ENCODE results near the gene CREB5. TPM values are rescaled to one million over a fixed set of nuclear protein-coding genes. Genes with fewer than 3 reads are reported as not detected.

The CREB5 gene
- total and polyA plus RNA-seq, 2 of the 8 experiments (the other 6 are each of a cell fraction or from before 2014, with no cell fraction given) = 2.4 to 2.7 TPM

DNA sequence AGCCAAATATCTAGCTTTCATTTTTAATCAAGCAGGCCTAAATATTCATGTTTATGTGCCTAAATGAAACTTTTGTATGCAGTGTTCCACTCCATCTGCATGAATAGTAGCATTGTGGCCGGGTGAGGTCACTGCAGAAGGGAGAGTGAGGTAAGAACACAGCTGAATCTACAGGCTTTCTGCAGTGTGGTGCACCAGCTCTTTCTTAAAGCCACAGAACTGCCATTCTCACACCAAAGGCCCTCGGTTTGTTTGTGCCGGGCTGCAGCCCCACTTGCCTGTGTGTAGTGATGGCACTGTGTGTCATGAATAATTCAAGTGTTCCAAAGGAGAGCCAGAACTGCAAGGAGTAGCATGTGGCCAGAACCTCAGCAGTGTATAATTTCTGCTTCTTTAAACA, 341.7 kb downstream of the CREB5 start:
- H2AK5ac ChIP-seq (ENCODE audit: low read depth, low read length) = no peak overlapping the region
- no peak overlapping the region for H2BK20ac ChIP-seq (ENCODE audit: low read length)
- no peaks in the 10 kb centered on the region for H3K27me3 ChIP-seq (replicated peaks in 1 of 4; ENCODE audit: control insufficient read depth in 3 of 4, extremely low read depth in 1 of 4, insufficient read depth in 3 of 4, low read length in 3 of 4)
- no peaks in the 10 kb centered on the region for H3K36me3 ChIP-seq (ENCODE audit: control insufficient read depth in 2 of 4, insufficient read depth in 4 of 4, low read length in 3 of 4)
- H3K79me2 ChIP-seq (ENCODE audit: control insufficient read depth in 1 of 2, insufficient read depth in 2 of 2, low read length in 2 of 2) = no peaks in the 10 kb centered on the region
- H3K23me2 ChIP-seq (ENCODE audit: low read depth, low read length) = no peaks in the 10 kb centered on the region
- DNase-seq (ENCODE audit: low read depth in 1 of 2, low spot score in 2 of 2) = no peak
- no peak overlapping the region for H4K8ac ChIP-seq (ENCODE audit: extremely low read depth, insufficient read depth, low read length)
- H3K4me3 ChIP-seq (ENCODE audit: extremely low read depth in 1 of 4, insufficient read depth in 2 of 4, low read depth in 3 of 4, low read length in 4 of 4) = no peak overlapping the region
- H2BK15ac ChIP-seq (ENCODE audit: low read length) = no peak overlapping the region
- H3K18ac ChIP-seq (ENCODE audit: extremely low read depth, low read length) = no peak overlapping the region
- H3K14ac ChIP-seq (ENCODE audit: insufficient read length) = no peak overlapping the region
- no peaks in the 10 kb centered on the region for H3K79me1 ChIP-seq (ENCODE audit: low read depth, low read length)
- H4K5ac ChIP-seq (ENCODE audit: insufficient read length, low read depth, low read length) = no peak overlapping the region
- H3K9ac ChIP-seq (replicated peaks in 1 of 4; ENCODE audit: extremely low read depth in 1 of 4, low read depth in 3 of 4, low read length in 3 of 4) = no peak overlapping the region
- no peaks in the 10 kb centered on the region for H4K20me1 ChIP-seq (replicated peaks in 1 of 2; ENCODE audit: control insufficient read depth in 1 of 2, insufficient read depth in 2 of 2, low read length in 2 of 2)
- no peak for FAIRE-seq
- 93% methylated on average over 3 of the region's 3 CpGs; no CpG with 5 or more reads in 1 of the 2 experiments for WGBS, 2 experiments (ENCODE audit: extremely low coverage in 1 of 2, insufficient coverage in 1 of 2, insufficient read length in 1 of 2, insufficient replicate concordance in 2 of 2, low coverage in 1 of 2, low lambda C conversion rate in 2 of 2, missing lambda C conversion rate in 1 of 2)
- no peak overlapping the region for H4K91ac ChIP-seq (replicated peaks; ENCODE audit: insufficient read length, low read length)
- no peak overlapping the region for H3K27ac ChIP-seq (ENCODE audit: low read depth, low read length)
- no peak overlapping the region for H3K23ac ChIP-seq (ENCODE audit: insufficient read length)
- CTCF ChIA-PET (ENCODE audit: partially characterized antibody) = interaction anchor here (0.5 to 1.3 kb wide), 4 partner anchors 8 to 1517 kb away, joined by 3 to 4 read pairs (median 3); no protein-coding TSS in a partner anchor
- POLR2A ChIA-PET (ENCODE audit: partially characterized antibody) = no interaction called here
- no peak overlapping the region for H3K4ac ChIP-seq (replicated peaks; ENCODE audit: insufficient read length, low read depth, low read length)
- no peaks in the 10 kb centered on the region for H3K9me3 ChIP-seq (ENCODE audit: insufficient read depth in 2 of 2, low read depth in 1 of 2, low read length in 1 of 2)
- no peaks in the 10 kb centered on the region for H3K4me1 ChIP-seq (replicated peaks in 1 of 4; ENCODE audit: control insufficient read depth in 3 of 4, insufficient read depth in 4 of 4, low read length in 3 of 4)
- TF ChIP-seq GABPA (IDR thresholded peaks at IDR 0.05; ENCODE audit: borderline replicate concordance, insufficient read depth, low read length) (no peak), CREB1 (IDR thresholded peaks at IDR 0.05) (0 out of 2 replicates have a peak, but pooled peaks have one; percentile 37), USF2 (IDR thresholded peaks at IDR 0.05; ENCODE audit: low read length) (no peak), KDM5A (IDR thresholded peaks at IDR 0.05; ENCODE audit: low read length) (no peak)
- TF ChIP-seq, protein P1, sequence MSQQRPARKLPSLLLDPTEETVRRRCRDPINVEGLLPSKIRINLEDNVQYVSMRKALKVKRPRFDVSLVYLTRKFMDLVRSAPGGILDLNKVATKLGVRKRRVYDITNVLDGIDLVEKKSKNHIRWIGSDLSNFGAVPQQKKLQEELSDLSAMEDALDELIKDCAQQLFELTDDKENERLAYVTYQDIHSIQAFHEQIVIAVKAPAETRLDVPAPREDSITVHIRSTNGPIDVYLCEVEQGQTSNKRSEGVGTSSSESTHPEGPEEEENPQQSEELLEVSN (IDR thresholded peaks at IDR 0.05) = no peak
- H3K56ac ChIP-seq (replicated peaks; ENCODE audit: insufficient read length, low read depth, low read length) = no peak overlapping the region
- no peak overlapping the region for H2BK5ac ChIP-seq (ENCODE audit: low read depth, low read length)
- H2AFZ ChIP-seq (ENCODE audit: low read length) = no peak overlapping the region
- no peak overlapping the region for H2BK120ac ChIP-seq (replicated peaks; ENCODE audit: low read depth, low read length)
- H3K4me2 ChIP-seq (ENCODE audit: insufficient read depth in 1 of 2, low read depth in 2 of 2, low read length in 2 of 2) = no peak overlapping the region
- 0 out of 2 replicates have a peak overlapping the region, but pooled peaks have one; percentile 33 for H2BK12ac ChIP-seq (ENCODE audit: low read depth, low read length)
